ENCODE results near the gene MARK2. TPM values are rescaled to one million over a fixed set of nuclear protein-coding genes. Genes with fewer than 3 reads are reported as not detected.

Gene MARK2
- polyA plus RNA-seq, 12 donors = 15.8 to 37.4 (median 17.8) TPM; not detected in 1

DNA sequence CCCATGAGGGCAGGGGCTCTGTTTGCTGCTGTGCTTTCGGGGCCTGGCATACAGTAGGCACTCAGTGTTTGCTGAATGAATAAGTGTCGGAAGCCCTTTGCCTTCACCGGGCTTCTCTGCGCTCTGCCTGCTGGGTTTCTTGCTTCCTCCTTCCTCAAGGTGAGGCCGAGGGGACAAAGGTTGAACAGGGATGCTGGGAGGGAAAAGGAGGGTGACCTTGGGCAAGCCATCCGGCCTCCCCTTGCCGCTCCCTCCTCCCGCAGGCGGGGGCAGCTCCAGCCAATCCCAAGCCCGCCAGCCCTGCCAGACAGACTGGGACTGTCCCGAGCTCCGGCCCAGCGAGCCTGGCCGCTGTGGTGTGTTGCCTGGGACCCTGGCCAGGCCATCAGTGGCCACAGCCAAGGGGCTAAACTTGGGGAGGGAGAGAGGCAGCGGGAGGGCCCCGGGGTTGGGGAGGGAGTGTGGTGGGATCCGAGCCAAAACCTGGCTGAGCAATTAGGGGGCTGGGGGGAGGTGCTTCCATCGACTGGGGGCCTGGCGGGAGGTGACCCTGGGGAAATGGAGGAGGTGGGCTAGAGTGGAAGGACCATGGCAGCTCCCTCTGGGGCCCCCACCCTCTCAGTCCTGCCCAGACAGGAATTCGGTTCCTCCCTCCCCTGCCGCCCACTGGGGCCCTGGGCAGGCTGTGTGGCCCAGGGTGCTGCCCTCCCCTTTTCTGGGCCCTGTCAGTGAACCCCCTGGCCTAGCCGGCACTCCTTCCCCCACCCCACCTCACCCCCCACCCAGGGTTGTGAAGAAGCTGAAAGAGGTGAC, 81.4 kb downstream of the MARK2 start:
- DNase-seq = peak; percentile 68

DNA sequence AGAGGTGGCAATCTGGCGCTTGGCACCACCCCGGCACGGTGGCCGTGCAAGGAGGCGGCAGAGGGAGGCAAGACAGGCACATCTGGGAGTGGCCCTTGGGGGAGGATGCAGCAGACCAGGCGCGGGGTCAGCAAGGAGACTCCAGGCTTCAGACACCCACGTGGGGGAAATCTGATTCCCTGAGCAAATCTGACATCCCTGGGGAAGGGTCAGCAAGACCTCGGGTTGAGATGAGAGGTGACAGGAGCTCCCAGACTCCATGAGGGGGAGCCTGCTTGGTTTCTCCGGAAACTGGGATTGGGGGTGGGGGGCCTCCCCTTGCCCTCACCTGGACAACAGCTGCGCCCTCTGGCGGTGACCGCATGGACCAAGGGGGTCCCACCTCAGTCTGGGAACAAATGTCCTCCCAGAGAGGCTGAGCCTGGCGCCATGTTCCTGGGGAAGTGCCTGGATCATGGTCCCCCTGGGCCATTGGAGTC, 82.1 kb downstream of the MARK2 start:
- DNase-seq = no peak

DNA sequence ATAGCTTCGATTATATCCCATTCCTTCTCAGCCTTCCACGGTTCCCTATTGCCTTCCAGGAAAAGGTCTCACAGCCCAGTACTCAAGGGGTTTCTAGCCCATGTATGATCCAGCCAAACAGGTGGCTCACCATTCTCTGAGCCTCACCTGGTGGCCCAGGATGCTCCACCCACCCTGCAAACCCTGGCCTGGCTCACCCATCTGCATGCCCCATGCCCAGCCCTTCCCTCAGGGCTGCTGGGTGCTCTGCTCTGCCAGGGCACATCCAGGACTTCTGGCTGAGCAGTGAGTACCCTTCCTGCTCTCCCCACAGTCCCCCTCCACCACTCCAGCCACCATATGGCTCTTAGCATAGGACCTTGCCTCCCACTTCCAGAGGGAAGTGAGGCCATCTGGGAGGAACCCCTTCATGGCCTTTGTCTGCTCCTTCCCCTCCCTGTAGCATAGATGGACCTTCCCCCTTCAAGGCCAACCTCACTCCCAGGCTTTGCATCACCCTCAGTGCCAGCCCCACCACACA, 83.8 kb downstream of the MARK2 start:
- DNase-seq = no peak

DNA sequence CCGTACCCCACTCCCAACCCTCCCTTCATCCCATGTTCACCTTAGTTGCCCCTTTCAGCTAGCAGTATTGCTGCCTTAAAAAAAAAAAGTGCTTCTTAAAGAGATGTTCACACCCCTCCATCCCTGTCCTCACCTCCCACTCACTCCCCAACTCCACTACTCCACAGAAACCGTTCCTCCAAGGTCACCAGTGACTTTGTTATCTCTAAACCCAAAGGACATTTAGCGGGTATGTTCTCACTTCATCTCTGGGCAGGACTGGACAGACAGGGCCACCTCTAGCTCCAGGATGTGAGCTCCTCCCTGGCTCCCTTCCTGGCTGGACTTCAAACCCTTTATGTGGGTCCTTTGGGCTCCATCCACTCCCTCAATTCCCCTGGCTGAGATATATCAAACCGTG, 84.4 kb downstream of the MARK2 start:
- DNase-seq = no peak

DNA sequence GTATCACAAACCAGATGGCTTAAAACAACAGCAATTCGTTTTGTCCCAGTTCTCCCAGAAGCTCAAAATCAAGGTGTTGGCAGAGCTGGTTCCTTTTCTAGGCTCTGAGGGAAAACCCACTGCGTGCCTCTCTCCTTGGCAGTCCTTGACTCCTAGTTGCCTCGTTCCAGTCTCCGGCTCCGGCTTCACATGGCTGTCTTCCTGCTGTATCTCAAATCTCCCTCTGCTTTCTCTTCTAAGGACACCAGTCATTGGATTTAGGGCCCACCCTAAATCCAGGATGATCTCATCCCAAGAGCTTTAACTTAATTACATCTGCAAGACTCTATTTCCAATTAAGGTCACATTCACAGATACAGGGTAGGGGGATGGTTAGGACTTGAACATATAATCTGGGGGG, 90.7 kb downstream of the MARK2 start:
- DNase-seq = no peak

DNA sequence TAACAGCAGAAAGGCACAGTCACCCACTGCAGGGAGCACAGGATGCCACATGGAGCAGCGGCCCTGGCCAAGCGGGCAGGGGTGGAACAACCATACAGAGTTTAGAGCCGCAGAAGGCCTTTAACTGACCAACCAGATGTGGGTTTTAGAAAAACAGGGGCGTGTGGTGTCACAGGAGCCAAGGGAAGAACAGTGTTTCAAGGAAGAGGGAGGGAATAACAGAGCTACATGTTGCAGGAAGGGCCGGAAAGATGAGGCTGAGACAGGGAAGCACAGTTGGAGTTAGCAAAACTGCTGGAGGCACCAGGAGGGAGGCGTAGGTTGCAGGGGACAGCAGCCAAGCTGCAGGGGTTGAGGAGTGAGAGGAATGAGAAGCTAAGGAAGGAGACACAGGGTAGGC, 92.1 kb downstream of the MARK2 start:
- DNase-seq = no peak

DNA sequence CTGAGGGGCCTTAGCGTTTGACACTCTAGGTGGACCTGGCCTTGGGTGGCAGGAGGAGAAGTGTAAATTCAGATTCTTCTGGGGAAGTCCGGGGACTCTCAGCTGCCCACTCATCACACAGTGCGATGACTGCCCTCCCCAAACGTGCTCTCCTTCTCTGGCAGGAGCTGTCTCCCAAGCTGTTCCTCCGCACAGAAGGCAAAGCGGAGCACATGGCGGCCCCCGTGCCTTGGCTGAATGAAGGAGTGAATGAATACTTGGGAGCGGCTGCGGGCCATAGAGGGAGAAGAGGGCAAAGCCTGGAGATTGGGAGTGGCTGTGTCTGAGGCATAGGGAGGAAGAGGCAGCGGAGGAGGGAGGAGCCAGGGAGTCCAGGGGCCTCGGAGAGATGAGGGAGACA, 93.0 kb downstream of the MARK2 start:
- no peak for DNase-seq

DNA sequence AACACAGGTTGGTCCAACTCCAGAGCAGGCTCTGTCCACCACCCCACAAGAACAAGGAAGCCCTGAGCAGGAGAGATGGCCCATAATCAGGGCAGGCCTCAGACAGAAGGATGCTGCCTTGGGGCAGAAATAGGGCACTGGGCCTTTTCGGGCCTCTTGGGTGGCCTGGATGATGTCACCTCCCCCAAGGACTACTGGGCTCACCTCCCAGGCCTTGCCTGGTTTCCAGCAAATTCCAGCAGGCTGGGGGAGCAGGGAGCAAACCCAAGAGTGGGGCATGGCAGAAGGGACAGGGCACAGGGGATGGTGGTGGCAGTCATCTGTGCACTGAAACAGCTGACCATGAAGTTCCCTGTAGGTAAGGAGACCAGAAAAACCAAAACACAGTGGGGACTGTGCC, 94.5 kb downstream of the MARK2 start:
- DNase-seq = no peak

DNA sequence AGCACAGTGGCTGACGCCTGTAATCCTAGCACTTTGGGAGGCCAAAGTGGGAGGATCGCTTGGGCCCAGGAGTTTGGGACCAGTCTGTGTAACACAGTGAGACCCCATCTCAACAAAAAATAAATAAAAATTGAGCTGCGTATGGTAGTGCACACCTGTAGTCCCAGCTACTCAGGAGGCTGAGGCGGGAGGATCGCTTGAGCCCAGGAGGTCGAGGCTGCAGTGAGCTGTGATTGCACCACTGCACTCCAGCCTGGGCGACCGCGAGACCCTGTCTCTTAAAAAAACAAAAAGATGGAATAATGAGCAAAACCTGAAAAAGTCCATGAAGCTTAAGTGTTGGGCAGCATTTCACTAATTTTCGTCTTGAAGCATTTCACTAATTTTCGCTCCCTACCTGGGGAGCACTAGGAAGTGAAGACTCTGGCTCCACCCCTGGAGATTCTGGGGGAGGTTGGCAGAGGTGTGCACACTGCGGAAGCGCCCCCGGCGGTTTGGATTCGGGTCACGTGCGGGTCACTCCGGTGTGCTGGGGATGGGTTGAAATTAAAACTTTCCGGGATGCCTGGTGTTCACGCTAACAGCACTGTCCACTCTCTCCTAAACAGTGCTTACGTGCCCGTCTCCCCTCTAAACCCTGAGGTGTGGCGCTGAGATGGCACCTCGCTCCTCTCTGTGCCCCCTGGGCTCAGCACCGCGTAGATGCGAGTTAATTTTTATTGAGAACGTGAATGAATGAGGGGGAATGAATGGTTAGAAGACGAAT, 99.0 kb downstream of the MARK2 start:
- DNase-seq = no peak

DNA sequence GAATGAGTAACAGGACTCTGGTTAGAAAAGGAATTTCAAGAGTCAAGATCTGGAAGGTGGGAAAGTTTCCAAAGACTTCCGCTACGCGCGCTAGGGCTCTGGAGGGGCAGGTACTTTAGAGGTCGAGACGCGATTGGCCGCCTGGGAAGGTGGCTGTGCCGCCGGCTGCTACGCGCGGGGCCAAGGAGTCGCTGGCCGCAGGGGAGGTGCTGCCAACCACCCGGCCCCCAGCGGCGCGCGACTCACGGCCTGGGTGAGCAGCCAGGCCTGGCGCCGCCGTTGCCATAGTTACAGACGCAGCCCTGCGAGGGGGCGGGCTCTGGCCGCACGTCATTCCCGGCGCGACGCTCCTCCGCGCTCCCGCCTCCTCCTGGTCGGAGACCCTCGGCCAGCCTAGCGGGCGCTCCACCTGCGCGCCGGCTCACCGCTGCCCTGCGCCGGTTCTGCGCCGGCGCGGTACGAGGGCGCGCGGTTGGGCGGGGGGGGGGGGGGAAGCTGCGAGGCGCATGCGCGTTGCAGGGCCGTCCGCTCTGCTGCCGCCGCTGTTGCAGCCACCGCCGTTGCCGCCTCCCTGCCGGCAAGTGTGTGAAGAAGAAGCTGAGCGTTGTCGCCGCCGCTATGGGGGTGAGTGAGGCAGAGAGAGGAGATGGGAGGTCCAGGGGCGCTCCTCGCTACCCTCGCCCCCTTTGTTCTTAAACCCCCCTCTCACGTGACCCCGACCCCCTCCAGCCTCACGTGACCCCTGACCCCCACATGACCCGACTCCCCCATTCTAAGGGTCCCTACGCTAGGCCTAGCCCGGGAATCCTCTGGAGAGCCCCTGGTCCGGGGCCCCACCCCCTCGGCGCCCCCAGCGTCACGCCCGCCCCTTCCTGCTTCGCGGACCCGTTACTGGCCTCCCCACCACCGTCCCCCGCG, 99.8 kb downstream of the MARK2 start, which contains the start of gene NAA40:
Gene NAA40, plus strand, starts transcription at position 524 of the 918 bp plus-strand sequence. Its CDS starts 95 bp downstream, at position 619.
- DNase-seq = peak; percentile 87

DNA sequence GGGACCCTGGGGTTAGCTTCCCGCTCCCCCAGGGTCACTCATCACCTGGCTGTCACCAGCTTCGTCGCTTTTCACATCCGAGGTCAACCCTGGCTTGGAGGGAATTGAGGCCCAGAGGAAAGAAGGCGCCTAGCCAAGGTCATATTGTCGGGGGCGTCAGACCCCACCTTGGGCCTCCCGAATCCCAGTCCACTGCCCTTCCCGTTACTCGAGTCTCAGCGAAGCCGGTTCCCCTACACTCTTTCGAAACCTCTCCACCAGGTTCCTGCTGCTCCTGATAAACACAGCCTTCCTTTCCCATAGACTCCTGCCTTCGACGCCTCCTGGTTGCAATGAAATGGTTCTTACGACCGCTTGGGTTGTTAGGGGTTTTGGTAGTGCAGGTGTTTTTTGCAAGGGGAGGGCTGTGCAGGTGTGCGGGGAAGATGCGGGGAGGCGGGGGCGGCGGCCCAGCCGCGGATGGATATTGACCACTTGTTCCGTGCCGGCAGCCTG, 100.5 kb downstream of the MARK2 start:
- no peak for DNase-seq

DNA sequence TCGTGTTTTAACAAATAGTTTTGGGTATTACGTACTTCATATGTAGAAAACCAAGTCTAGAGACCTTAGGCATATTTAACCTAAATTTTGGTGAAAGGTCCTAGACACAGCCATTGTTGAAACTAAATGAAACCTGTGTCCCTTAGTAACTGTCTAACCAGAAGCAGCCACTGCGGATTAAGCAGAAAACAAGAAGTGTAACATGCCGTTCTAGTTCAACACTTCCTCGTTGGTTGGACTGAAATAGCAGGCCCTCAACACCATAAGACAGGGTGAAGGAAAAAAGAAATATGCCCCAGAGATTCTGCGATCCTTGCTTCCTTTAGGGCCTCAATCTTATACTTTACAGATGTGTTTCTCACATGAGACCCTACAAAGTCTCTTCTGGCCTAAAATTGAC, 101.9 kb downstream of the MARK2 start:
- no peak for DNase-seq

DNA sequence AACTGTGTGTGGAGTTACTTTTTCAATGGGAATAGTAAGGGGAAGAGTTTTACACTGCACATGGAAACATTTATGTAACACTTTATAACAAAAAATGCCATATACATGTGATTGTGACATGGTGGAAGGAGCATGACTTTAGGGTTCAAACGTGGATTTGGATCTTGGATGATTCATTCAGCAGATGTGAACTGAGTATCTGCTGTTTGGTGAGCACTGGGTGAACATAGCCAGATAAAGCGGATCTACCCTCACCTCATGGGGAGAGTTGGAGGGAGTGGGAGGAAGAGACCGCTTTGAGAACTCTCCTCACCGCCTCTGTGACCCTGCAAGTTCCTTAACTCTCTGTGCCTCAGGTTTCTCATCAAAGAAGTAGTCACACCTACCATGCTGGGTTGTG, 103.0 kb downstream of the MARK2 start:
- DNase-seq = no peak

DNA sequence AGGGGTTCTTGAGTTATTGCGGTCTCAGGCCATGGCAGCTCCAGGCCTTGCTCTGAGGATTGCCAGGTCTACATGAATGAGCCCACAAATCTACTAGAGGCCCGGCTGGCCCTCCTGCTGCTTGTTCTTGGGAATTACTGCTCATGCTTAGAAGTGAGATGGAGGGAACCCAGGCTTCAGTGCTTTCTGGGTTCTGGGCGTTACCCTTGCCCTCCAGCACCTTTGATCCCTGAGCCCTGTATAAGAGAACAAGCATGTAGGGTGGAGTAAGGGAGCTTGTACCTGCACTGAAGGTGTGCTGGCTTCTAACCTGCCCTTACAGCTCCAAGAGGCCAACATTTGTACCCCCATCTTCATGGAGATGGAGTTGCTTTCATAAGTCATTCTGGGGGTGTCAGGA, 103.9 kb downstream of the MARK2 start:
- DNase-seq = no peak

DNA sequence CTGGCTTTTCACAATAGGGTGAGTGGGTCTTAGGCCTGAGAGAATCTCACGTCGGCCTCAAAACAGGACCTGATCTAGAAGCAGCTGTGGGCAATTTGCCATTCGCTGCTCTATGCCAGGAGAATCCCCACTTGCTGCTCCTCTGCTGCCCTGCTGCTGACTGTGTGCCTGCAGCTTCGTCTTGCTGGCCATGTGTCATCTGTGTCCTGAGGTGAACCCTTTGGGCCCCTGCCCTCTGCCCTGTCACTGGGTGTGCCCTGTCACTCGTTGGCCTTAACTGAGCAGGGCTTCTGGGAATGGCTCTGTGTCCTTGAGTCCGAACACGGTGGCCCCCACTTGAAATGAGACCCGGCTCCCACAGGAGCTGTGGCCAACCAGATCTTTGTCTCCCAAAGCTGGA, 106.1 kb downstream of the MARK2 start:
- DNase-seq = peak; percentile 53

DNA sequence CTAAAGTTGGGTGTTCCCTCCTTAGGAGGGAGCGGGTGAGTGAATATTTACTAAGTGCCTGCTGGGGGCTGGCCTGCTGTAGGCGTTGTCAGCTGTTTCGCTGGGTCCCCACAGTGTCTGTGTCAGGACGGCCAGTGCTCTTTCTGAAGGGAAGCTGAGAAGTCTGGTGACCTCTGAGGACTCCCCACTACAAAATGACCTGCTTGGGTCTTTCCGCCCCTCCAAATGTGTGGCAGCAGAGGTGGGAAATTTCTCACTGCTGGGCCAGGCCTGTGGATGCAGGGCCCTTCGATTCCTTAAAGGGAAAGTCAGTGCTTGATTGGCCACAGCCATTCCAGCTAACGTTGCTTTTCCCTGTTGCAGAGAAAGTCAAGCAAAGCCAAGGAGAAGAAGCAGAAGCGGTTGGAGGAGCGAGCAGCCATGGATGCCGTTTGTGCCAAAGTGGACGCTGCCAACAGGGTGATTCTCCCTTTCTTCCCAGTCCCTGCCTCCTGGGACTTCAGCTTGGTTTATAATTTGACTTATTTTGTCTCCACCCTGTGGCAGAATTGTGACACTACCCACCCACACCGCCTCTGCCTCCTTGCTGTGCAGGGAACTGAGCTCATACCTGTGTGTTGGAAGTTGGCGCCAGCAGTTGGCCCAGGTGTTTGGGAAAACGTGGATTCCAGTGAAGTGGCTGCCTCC, 106.7 kb downstream of the MARK2 start:
- peak; percentile 78 for DNase-seq

DNA sequence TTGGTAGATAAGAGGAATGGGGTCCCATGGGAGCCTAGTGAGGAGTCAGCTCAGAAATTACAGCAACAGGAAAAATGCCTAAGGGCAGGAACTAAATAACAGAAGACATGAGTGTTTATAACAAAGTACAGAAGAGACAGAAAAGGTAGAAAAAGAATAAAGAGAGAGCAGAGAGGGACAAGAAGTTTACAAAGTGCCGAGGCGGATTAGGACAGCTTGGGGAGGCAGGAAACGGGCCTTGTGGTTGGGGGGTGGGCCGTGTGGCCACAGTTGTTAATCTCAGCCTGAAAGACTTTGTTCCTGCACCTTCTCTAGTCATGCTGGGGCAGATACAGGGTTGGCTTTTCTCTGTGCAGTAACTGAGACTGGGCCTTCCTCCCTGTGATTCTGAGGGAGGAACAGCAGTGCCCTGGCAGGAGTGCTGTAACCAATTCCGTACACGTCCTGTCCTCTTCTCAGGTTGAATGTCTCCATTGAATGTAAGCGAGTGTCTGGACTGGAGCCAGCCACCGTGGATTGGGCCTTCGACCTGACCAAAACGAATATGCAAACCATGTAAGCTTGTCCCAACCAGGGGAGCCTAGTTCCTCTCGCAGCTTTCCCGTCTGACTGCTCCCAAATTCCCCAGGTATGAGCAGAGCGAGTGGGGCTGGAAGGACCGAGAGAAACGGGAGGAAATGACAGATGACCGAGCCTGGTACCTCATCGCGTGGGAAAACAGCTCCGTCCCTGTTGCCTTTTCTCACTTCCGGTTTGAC, 113.0 kb downstream of the MARK2 start:
- no peak for DNase-seq

DNA sequence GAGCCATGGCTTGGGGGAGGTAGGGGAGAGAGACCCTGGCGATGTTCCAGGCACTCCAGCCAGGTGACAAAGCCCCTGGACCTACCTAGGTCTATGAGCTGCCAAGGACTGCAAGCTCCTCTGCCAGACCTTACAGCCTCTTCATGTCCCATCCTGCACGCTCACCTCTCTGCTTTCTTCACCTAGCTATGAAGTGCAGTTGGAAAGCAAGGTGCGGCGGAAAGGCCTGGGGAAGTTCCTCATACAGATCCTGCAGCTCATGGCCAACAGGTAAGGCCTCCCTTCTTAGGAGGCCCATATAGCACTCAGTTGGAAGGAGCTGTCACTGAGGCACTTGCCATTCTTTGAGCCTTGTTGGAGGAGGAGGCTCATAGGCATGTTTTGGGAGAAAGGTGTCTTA, 113.7 kb downstream of the MARK2 start:
- DNase-seq = no peak

DNA sequence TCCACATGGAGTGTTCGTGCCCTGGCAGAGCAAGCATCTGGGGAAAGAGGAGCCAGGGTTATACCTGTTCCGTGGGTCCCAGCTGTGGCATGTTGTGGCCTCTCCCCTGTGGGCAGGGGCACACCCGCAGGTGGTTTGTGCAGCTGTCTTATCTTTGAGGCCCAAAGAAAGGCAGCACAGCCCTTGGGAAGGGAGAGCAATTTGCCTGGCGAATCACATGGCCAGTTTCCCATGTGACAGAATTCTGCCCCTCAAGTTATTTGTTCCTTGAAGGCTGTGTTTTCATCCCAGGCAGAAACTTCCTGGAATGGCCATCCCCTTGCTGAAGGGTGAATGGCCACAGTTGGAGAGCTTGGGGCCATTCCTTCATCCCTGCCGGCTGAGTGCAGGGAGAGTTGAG, 119.1 kb downstream of the MARK2 start:
- no peak for DNase-seq

Measured in muscle of arm (tissue), 12 donors.